ENCODE results near the gene ARSJ.
"Not testable (repeated sequence)": the region's sequence is repeated elsewhere in the genome, so short reads cannot be mapped to it uniquely, and the experiment has no call there.

Gene ARSJ

DNA sequence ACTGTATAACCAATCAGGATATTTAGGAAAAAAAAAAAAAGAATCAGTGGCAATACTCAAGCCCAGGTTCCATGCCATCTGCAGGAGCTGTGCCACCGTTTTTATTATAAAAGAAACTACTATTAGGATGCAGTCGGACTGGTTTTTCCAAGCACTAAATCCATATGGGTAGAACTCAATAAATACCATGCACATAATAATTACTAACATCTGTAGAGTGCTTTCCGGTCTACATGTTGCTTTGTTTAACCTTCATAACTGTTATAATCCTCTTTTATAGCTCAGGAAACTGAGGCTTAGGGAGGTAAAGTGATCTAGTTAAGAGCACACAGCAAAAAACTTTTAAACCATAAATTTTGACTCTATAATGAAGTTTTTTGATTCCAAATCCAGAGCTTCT is 24.0 kb downstream of the ARSJ start:
- DNase-seq, result no peak

DNA sequence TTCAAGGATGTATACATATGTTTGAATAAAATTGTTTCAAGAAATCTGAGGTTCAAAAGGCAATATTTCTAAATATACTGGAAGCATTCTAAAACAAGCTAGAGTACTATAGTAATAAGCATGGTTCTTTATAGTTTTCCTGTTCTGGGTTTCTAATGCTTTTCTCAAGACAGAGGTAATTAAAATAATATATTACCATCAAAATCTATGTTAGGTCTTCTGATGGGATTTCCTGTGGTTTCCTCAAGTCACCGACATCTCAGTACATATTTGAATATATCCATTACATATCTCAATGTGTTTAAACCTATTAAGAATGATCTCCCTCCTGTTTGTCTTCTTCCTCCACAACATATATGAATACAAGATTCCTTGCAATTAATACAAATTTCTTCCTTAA is 25.6 kb downstream of the ARSJ start:
- no peak for DNase-seq

DNA sequence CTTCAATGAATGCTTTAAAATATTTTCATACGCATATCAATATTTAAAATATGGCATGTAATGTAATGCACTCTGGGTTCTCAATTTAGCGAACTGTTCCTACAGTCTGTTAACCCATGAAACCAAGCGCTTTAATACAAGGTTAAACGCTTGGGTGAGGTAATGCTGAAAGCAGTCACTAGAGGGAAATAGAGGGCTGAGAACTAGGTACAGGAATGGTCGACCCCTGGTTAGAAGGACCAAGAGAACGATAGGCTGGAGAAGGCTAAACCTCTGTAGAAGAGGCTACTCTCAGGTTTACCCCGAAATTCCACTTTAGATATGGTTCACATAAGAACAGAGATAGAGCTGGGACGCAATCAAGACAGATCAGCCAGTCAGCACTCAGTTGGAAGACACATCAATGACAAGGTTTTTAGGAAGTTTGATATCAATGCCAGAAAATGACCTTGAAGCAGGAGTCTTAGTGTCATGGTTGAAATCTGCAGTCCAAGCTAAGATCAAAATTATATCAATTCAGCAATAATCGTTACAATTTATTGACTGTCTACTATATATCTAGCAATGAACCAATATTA is 26.9 kb downstream of the ARSJ start:
- peak; percentile 55 for DNase-seq

DNA sequence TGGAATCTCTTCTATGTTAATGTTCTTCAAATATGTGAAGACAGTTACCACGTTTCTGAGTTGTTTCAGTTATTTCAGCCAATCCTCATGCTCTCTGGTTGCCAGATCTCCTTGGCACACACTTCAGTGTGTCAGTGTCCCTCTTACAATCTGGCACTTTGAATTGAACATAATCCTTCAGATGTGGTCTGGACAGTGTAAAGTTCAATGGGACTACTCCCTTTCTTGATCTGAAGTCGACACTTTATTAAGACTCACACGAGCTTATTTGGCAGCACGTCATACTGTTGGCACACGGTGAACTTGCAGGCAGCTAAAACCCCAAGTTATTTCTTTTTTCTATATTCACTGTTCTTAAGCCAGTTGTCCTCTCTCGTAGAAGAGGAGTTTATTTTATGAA is 28.2 kb downstream of the ARSJ start:
- no peak for DNase-seq

DNA sequence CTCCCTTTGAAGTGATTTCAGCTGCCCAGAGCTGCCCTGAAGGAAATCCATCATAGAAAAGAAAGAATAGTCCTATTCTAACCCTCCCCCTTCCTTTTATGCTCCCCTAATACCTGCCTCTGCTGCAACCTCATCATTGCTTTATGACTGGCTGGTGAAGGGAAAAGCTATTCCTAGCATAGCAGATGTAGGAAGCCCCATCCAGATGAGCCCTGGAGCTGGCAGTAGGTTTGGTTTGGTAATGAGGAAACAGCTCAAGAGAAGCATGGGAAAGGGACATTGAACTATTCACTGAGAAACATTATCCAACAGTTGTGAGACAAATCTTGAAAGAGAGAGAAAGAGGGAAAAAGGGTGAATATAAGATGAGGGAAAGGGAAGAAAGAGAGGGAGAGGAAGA is 29.2 kb downstream of the ARSJ start:
- DNase-seq, result no peak

DNA sequence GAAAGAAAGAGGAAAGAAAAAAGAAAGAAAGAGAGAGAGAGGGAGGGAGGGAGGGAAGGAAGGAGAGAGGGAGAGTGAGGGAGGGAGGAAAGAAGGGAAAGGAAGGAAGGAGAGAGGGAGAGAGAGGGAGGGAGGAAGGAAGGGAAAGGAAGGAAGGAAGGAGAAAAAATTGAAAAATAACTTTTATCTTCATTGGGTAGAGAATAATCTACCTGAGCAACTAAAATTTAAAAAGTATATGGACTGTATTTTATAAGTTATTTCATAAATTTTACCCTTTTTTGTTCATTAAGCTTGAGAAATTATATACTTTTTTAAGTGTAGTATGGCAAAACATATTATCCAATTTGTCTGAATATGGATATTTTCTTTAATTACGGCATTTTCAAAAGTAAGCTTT is 32.0 kb downstream of the ARSJ start:
- DNase-seq, result no peak

DNA sequence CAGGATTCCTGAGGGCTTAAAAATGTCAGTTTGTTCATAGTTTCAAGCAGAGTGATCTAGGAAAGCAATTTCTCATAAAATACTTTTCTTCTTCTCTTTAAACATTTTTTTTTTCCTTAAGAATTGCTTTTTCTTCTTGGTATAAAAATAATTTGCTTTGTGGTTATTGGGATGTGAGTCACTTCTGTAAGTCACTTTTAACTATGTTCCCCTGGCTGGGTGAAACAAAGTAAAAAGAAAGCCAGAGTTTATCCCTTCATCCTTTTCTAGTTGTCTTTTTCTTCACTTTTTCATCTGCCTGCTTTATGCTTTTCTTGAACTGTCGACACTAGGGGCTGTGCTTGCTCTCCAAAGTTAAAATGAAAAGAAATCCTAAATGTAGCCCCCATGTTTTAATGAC is 33.5 kb downstream of the ARSJ start:
- no peak for DNase-seq

DNA sequence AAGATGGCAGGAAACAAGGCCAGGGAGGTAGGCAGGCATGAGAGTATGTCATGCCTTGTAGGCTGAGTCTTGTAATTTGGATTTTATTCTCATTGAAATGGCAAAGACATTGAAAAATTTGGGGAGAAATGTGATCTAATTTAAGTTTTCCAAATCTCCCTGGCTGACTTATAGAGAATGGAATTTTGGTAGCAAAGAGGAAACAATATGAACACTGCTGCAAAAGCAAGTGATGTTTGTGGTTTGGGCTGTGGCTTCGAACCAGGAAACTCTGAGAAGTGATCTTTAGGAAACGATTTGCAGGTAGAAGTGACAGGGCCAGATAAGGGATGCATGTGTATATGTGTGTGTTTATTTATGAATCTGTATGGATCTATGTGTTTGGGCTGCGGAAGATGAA is 35.6 kb downstream of the ARSJ start:
- no peak for DNase-seq

DNA sequence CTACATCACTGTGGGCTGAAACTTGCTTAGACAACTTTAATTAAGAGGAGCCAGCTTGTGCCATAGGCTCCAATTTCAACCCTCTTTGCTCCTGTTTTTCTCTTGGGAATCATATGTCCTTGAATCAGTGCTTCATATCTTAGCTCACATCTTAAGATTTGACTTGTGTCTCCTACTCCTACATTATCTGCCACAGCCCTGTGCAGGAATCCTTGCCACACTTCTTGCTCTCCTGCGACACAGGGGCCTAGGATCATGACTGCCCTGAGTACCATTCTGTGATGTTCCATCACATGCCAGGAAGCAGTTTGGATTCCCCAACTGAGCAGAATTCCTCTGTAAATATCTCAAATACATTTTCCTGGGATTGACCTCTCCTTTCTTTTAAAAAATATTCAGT is 36.4 kb downstream of the ARSJ start:
- no peak for DNase-seq

DNA sequence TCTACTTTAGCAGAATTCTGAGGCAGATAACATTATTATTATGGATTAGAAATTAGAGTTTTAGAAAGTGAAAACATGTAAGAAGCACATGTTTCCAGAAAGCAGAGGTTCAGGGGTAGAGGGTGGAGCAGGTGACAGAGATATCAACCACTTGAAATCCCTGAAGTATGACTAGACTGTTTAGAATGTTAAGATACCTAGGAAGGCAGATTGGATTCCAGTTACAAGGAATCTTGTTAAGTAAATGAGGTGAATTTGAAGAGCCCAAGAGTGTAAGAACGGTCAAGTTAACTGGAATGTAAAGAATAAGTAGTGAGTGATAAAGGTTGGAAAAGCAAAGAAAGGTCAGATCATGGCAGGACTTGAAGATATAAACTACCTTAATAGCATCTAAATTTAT is 37.6 kb downstream of the ARSJ start:
- DNase-seq, result no peak

DNA sequence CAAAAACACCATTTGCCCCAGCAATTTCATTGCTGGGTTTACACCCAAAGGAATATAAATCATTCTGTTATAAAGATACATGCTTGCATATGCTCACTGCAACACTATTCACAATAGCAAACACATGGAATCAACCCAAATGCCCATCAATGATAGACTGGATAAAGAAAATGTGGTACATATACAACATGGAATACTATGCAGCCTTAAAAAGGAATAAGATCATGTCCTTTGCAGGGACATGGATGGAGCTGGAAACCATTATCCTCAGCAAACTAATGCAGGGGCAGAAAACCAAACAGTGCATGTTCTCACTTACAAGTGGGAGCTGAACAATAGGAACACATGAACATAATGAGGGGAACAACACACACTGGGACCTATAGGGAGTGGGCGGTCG is 39.3 kb downstream of the ARSJ start:
- DNase-seq, result not testable (repeated sequence)

DNA sequence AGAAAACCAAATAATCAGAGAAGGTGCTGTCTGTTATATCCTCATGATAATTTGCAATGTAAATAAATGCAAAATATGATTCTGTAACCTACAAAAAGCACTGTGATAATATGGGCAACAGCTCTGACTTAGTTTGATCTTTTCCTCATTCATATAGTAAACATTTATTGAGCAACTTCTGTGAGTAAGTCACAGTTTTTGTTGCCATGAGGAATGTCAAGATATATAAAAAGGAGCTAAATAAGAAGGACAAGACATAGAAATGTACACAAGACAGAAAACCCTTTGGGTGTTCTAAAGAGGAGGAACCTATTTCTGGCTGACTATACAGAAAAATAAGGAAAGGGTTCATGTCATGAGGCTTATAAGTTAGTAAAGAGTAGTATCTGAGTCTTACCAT is 44.3 kb downstream of the ARSJ start:
- DNase-seq, result no peak

DNA sequence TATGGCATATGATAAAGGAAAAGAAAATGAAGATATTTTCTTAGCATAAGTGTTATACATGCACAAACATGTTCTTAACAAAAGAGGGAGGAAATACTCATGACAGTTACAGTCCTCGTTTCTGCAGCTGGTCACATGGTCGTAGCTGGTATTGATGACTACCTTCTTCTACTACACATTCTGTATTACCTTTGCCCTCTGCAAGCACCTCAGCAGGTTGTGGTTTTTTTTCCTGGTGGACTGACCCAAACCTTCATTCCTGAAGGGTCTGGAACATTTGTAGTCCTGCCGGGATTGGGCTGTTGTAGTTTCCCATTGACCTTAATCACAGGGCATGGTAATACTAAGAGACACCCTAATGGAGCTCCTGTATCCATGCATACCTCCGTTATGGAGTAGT is 54.7 kb downstream of the ARSJ start:
- DNase-seq, result not testable (repeated sequence)

DNA sequence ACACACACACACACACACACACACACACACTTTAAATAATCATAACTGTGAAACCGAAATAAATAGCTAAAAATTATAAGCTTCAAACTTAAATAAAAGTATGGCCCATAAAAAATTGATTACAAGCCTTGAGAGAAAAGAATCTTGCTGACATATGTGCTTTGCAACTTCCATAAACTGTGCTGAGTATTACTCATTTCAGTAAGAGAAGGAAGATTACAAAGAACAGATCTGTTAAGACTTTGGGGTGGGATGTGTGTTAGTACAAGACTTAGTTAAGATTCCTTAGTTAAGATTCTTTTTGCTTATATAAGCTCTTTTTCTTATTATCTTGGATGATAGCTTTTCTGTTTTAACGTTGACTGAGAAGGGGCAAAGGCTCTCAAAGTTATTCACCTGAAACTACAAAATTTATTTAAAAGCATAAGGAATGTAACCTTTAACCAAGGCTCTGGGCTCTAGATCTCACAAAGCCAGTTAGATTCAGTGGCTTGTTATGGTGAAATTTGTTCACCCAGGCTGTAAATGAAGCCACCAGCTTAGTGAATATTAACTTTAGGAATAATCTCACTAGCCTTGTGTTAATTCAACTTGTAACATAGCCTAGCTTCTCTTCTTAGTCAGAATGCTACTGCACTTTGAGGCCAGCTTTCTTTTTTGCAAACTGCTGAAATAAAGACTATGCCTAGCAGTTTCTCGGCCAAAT is 58.2 kb downstream of the ARSJ start:
- DNase-seq, result no peak

DNA sequence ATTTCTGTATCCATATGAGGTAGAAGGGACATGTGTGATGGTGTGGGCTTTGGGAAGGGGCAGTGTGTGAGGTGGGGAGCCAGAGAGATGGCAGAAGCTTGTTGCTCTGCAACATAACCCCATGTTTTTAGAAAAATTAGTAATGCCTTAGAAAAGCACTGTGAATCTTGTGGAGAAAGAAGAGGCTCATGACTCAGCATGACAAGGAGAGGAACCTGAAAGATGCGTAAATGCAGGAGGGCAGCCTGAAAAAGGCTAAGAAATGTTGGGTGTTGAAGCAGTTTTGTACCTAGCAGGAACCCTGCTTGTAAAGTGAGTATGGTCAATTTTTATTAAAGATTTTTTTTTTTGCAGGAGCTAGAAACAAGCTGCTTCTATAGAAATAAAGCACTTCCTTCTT is 59.8 kb downstream of the ARSJ start:
- no peak for DNase-seq

DNA sequence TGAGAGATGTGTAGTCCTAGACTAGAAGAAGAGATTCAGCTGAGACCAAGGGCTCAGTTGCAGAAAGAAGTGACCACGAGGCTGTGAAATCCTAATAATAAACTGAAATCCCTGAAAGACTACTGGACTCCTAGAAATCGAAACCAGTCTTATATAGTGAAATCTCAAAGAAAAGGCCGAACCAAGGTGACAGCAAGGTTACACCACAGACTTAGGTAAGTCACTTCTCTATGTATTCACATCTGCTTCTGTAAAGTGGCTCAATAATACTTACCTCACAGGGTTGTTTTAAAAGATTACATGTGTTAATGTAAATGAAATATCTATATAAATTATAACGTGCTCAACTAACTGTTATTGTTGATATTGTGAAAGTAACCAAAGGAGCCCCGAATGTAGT is 60.3 kb downstream of the ARSJ start:
- no peak for DNase-seq

DNA sequence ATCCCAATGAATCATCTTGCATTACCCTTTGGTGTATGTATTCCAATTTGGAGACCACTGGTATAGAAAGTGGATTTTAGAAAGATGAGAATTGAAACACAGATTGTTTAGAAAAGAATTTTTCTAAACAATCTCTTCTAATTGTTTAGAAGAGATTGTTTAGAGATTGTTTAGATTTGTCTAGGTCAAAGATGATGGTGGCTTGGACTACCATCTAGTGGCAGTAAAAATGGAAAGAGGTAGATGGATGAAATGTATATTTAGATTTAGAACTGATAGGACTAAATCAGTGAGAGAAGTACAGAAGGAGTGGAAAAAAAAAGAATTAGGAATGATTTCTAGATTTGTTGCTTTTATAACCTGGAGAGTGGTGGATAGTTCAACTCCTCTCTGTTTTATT is 70.6 kb downstream of the ARSJ start:
- DNase-seq, result peak; percentile 4

DNA sequence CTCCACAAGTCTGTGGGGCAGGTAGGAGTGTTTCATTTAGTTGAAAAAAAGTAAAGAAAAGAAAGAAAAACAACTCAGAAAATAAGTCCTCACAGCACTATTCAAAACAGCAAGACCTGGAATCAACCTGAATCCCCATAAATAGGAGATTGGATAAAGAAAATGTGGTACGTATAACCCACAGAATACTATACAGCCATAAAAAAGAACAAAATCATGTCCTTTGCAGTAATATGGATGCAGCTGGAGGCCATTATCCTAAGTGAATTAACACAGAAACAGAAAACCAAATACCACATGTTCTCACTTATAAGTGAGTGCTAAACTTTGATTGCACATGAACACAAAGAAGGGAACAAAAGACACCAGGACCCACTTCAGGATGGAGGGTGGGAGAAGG is 71.9 kb downstream of the ARSJ start:
- no peak for DNase-seq

DNA sequence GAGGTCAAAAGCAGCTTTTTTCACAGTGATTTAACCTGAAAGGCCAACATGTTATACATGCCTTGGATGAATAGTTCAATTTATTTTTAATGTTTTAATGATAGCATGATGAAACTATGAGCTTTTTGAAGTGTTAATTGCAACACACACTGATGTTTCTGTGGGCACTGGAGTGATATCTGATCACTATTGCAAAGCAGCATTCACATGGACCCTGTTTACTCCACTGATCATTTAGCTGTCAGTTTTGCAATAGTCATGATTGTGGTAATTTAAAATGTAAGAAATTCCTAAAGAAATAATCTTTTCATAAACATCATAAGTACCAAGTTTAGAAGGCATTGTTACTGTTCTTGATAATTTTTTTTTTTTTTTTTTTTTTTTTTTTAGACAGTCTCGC is 74.1 kb downstream of the ARSJ start:
- DNase-seq, result no peak

DNA sequence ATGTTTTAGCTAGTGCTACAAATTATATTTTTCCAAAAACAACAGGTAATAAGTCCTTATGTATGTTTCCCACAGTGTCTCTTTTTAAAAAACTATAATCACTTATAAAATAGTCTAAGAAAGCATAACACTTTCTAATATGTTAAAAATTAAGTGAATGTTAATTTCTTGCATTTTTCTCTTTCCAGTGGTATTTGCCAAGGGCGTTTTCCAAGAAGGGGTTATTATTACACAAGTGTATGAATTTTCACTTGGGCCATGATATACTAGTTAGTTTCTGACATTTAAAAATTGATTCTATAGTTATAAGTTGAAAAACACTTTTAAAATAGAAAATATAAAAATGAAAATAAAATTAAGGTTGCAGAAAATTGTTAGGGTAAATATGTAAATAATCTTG is 74.6 kb downstream of the ARSJ start:
- DNase-seq, result no peak

DNA sequence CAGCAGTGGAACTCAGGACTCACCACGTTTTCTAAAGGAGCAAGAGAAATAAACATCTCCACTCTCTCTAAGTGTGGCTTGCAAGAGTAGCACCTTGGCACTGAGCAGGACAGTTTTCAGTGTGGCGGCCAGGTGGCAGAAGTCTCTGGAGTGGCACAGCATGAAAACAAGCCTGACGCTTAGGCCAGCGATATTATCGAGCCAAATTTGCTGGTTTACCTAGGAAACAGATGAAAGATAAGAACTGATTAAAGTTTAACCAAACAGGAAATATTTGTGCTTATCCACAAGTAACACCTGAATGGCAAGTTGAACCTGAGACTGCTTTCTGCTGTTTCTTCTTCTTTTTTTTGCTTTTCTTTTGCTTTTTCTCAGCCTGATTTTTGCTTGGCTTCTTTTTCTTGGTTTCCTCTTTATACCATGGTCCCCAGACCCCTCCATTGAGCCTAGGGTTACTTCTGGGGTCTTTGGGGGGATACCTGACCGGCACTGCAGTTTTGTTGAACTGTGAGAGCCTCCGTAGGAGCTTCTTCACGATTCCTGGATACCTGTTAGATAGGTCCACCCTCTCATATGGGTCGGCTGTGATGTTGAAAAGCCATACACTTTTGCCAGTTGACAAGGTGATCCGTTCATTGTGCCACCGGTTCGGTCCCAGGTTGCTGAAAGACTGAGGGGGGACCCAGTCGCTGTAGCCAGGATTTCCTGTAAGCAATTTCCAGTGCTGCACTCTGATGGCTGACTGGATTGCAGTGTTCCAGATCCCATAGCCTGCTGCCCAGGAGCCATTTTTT is 77.3 kb downstream of the ARSJ start:
- no peak for DNase-seq

DNA sequence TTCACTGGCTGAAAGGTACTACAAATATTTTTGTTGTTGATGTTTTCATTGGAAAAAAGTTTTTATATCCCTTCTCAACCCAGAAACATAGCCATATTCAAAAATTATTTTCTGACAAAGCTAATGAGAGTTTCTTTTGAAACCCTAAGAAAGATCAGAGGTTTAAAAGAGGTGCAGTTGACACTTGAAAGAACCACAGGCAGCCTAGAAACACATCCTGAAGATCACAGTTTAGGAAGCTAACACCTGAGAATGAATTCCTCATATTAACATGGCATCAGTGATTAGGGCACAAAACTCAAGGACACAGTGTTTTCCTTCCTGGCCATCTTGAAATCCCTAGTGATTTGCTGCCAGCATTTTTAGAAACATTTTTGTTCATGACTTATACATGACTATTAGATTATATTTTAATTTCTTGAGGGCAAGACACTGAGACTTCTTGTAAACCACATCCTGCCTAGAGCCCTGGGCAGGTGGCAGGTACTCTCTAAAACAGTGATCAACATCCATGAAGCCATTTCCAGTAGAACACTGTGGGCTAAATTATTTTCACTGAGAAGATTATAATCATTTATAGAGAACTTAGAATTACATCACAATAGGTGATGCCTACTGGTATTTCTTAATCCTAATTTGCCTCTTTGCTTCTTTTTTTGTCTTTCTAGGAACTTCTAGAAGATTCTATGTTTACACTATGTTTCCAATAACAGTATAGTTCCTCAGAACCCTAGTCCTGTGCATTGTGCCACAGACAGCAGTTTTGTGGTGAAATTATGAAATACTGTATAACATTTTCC is 80.0 kb downstream of the ARSJ start:
- DNase-seq, result no peak

DNA sequence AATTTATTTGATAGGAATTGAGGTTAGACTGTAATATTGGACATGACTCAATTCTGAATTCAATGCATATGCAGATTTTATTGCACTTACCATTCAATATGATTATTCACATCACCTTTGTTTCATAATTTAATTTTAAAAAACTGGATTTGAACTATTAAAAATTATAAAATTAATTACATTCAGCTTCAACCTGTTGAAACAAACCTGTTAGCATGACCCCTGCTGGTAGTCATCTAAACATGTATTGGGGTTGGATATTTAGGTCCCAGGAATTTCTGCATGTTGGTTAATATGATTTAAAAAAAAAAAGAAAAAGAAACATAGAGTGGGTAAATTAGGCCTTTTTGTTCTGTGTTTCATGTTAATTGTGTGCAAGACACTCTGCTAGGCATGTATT is 85.9 kb downstream of the ARSJ start:
- no peak for DNase-seq

DNA sequence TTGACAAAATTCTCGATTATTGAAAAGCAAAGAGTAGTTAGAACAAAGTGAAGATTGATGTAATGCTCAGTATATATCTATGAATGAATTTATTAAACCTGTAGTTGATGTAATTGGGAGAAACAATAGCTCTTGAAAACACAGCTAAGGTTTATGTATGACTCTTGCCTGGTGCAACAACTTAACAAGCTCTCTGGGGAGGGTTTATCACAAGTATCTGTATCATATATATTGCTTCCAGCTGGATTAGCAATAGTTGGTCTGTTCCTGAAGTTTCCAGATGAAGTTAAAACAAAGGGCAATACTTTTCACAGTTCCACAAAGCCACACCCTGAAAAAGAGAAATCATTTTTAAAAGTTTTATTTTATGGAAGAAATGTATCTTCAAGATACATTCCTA is 91.4 kb downstream of the ARSJ start:
- no peak for DNase-seq
